Activated T-cell treated with anti-CD3 and anti-CD28 coated beads for 48 hours (primary cell): ENCODE results near the gene TTC39C.
"Not testable (repeated sequence)": the region's sequence is repeated elsewhere in the genome, so short reads cannot be mapped to it uniquely, and the experiment has no call there.

Experiments
- DNase-seq: peaks from one replicate; pipeline ENCODE4 v3.0.0-alpha.2; 2020; ENCODE audit warnings: low read depth

The TTC39C gene

DNA sequence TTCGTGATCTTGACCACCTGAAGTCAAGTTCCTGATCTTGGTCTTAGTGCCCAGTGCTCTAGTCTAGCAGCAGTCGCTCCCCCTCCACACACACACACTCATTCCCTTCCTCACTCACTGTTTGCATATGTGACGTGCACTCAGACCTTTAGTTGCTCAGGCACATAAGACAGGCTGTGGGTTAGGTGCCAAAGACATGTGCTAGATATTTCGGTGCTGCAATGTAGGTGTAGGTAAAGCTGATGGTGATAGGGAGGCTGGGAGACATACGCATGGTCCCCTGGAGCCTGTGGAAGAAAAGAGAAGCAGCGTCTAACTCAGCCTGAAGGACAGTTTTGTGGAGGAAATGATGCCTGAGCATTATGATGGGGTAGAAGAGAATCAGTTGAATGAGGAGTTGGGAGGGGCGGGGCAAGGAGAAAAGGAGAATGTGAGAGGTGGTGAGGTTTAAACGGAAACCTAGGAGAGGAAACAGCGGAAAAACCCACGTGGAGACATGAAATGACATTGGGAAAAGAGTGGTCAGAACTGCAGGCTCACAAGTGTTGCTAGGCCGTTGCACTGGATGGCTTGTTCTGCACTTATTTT lies 3.8 kb downstream of the TTC39C start:
- DNase-seq: no peak

DNA sequence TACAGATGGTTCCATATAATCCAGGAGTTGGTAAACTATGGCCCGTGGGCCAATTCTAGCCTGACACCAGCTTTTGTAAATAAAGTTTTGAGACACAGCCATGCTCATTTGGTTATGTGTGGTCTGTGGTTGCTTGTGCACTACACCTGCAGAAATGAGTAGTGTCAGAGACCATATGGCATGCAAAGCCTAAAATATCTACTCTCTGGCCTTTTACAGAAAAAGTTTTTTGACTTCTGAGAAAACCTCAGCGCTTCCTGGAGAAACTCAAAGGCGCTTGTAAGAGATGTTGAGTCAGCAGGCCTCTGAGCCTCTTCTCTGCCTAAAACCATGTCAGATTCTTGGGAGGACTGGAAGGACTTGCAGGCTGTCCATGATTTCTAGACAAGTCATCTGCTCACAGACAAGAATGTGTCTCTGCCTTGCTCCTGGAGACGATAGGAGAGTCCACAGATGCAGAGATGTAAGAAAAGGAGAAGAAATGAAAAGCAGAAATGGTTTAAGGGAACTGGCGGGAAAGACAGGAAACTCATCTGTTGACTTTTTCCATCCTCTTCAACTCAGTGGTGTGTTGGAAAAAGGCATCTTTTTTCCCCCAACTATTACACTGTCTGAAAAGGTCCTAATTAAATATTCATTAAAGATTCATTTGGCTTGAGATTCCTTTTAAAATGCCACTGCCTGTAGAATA lies 5.2 kb downstream of the TTC39C start:
- DNase-seq: no peak

DNA sequence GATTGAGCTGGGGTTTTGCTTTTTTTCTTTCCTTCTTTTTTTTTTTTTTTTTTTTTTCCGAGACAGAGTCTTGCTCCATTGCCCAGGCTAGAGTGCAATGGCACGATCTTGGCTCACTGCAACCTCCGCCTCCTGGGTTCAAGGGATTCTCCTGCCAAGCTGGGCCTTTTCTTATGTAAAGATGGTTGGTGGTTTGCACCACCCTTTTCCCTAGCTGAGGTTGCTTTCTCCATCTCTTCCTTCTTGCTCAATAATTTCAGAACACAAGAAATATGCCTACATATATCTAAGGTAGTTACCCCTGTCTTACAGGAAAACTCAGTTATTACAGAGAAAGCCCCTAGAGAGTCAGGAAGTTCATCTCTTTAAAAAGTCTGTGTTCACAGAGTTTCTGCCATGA lies 7.0 kb downstream of the TTC39C start:
- DNase-seq: no peak

DNA sequence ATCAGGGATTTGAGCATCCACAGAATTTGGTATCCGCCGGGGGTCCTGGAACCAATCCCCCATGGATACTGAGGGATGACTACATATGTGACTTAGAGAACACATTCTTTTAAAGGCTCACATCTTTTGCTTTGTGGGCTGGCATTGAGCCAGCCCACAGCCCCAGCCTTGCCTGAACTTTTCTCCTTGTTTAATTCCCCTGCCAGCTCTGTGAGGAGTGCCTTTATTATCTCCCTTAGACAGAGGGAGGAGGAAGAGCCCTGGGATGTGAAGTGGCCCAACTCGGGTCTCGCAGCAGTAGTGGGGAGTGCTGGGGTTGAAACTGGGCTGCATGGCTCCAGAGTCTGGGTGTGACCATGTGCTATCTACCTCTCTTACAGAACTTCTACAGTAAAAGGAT lies 7.6 kb downstream of the TTC39C start:
- DNase-seq: no peak

- no peak for DNase-seq
These were observed 8.7 kb downstream of the TTC39C start for GRCh38 chr18:24023185-24023814.

DNA sequence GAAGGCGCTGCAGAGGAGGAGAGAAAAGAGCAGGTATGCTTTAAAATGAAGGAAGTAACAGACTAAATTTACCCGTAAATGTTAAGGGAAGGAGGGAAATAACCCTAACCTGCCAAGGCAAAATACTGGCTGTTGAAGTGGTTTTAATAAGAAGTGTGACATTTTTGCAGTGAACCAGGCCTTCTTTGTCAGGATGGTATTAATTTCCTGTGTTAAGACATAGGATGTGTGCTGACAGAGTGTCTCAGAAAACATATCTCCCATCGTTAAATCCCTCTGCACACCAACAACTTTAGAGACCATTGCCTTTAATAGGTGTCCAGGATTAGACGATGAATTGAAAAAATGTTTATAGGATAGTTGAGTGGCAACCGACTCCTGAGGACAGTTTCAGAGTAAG lies 9.9 kb downstream of the TTC39C start:
- no peak for DNase-seq

DNA sequence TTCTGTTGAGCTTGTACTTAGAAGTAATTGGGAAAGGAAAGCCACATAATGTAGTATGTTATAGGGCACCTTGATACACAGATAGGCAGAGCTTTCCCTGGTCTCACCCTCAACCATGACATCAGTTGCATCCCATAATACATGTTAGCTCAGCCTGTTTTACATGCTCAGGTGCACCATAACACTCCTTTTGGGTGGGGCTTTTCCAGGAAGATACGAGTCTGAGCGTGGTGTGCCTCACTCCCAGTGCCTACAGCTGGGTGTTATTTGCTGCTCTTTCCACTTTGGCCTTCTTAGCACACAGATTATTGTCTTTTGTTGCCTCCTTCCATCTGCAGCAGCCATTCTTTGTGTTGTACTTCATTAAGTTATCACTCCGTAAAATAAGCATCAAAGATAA lies 11.9 kb downstream of the TTC39C start:
- no peak for DNase-seq

GRCh38 chr18:24027156-24027827 lies 12.7 kb downstream of the TTC39C start:
- no peak for DNase-seq

DNA sequence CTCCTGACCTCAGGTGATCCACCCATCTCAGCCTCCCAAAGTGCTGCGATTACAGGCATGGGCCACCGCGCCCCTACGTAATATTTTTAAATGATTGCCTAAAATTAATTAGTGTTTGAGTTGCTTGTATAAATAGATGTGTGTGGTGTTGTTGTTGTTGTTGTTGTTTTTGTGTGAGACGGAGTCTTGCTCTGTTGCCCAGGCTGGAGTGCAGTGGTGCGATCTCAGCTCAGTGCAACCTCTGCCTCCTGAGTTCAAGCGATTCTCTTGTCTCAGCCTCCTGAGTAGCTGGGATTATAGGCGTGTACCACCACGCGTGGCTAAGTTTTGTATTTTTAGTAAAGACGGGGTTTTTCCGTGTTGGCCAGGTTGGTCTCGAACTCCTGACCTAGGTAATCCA lies 14.4 kb downstream of the TTC39C start:
- not testable (repeated sequence) for DNase-seq

DNA sequence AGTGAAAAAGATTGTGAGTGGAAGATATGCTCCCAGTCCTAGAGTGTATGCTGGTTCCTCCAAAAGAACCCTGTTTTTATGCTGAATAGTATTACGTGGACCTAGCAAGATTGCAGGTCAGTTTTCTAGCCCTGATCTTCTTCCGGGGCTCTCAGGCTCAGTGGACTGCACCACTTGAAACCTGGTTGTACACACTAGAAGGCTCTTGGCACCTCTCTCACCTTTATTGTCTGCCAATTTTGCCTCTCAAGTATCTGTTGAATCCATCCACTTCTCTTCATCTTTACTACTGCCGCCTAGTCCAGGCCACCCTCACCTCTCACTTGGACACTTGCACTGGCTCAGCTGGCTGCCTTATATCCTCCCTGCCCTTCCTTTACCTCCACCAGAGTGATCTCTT lies 16.8 kb downstream of the TTC39C start:
- DNase-seq: no peak

GRCh38 chr18:24031916-24032315 lies 17.4 kb downstream of the TTC39C start:
- DNase-seq: no peak

- no peak for DNase-seq
These were observed 19.3 kb downstream of the TTC39C start for GRCh38 chr18:24033641-24034412.

GRCh38 chr18:24035316-24035715 lies 20.8 kb downstream of the TTC39C start:
- no peak for DNase-seq

GRCh38 chr18:24039671-24040070 lies 25.1 kb downstream of the TTC39C start:
- DNase-seq: no peak

GRCh38 chr18:24041691-24042090 lies 27.1 kb downstream of the TTC39C start:
- no peak for DNase-seq

- DNase-seq: no peak
These were observed 28.8 kb downstream of the TTC39C start for GRCh38 chr18:24043403-24043802.

DNA sequence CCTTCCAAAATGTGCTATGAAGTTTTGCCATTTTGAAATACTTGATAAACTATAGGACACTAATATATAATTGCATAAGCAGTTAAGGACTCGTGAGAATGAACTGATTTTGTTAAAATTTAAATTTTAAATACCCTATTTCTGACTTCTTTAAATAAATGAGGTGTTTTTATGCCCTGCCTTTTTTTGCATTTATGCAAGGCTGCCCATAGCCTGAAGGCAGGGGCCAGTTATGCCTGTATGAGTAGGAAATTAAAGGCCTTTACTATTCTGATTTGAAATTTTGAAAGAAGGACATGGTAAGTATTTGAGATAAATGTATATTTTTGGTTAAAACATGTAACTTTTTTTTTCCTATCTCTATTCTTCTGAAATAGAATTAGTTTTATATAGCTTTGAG lies 33.7 kb downstream of the TTC39C start:
- no peak for DNase-seq

DNA sequence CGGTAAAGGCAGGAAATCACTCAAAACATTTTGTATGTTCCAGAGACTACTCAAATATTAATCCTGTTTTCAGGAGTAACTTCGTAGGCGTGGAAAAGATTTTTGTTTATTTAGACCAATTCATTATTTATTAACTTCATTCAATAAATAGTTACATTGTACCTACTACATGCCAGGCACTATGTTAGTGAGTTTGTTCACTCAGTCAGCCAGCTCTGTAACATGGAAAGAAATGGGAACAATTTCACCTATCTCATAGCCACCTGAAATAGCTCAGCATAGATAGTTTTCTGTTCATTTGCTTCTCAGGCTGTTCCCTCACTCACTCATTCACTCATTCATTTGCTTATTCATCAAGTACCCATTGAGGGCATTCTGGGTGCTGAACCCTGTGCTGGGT lies 34.6 kb downstream of the TTC39C start:
- DNase-seq: no peak

DNA sequence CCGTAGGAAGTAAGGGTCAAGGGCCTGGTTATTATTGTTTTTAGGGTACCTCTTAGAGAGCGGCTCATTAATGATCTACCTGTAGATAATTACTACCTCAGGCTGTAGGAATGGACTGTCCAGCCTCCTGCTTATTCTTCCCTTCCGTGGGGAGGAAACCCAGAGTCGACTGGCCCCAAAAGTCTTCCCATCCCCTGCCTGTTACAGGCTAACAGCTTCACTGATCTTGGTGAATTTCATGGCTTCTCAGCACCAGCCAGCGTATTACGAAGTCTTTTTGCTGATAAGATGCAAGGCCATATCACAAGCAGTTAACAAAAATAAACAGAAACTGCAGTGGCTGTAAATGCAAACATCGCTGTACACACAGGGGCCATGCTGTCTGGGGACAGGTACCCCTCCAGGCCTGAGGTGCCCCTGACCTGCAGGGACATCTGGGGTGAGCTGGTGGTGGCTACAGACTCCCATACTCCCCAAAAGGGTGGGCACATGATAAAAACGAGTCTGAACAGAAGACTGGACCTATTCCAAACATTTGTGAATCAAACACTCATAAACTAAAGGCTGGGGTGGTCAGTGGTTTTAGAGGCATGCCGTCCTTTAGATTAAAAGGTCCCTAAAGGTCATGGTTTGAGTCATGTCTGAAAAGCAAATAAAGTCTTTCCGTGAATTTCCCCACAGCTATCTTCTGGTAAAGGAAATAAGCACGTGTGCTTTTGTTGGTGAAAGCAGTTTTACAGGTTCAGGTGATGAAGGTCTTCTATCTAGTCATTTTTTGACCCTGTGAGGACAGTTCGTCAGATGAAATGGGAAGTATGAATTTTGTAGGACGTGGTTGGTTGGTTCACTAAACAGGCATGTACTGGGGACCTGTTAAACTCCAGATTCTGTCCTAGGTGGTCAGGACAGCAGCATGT lies 36.7 kb downstream of the TTC39C start:
- DNase-seq: no peak

DNA sequence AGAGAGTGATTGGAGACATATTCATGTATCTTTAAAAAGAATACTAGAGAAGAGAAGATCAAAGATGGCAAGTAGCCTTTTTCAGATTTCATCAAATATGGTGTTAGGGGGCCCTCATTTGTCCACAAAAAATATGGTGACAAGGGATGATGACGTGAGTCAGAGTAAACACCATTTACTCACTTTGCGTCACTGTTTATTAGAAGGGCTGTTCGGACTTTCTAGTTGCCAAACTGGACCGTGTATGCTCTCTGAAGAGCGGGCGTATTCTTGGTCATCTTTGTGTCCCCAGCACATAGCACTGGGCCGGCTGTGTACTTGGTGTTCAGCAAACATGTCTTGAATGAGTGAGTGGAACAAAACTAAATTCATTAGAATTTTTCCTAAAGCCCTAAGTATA lies 37.5 kb downstream of the TTC39C start:
- DNase-seq: no peak

- no peak for DNase-seq
These were observed 38.7 kb downstream of the TTC39C start for GRCh38 chr18:24053211-24053610.
